Fibroblast of lung (primary cell): Measurements from ENCODE around the gene H6PD. TPM values are rescaled to one million over a fixed set of nuclear protein-coding genes. Genes with fewer than 3 reads are reported as not detected.

Source experiments
- DNase-seq, 2 donors: peaks; one replicate each; pipeline versions ENCODE4 v3.0.0 to v3.0.0-alpha.2; 2010; ENCODE audit warnings: low read depth in 2 of 2
- H2AFZ ChIP-seq: 2 replicates; pipeline ENCODE4 v1.5.1; 2012; ENCODE audit warnings: low read length, control low read depth, inconsistent platforms
- H3K27ac ChIP-seq: 2 replicates; pipeline ENCODE4 v1.5.1; 2011; ENCODE audit warnings: low read length, control low read depth; ENCODE audit not compliant: insufficient read depth
- H3K27me3 ChIP-seq: 2 replicates; pipeline ENCODE4 v1.5.1; 2011; ENCODE audit warnings: mild to moderate bottlenecking, low read length; ENCODE audit not compliant: control insufficient read depth, insufficient read depth
- H3K36me3 ChIP-seq: 2 replicates; pipeline ENCODE4 v1.5.1; 2011; ENCODE audit warnings: low read length; ENCODE audit not compliant: control insufficient read depth, insufficient read depth
- H3K4me1 ChIP-seq: 2 replicates; pipeline ENCODE4 v1.5.1; 2011; ENCODE audit warnings: low read length; ENCODE audit not compliant: control insufficient read depth, insufficient read depth; ENCODE audit errors: extremely low read depth
- H3K4me2 ChIP-seq: 2 replicates; pipeline ENCODE4 v1.5.1; 2011; ENCODE audit warnings: low read length, control low read depth; ENCODE audit not compliant: insufficient read depth; ENCODE audit errors: extremely low read depth
- H3K4me3 ChIP-seq, 4 experiments: fragments of 200-600 bp in 1 of 4; sonication (generic) in 1 of 4; replicated peaks in 1 of 4; 2 replicates each; pipeline ENCODE4 v1.5.1; 2011 to 2016; ENCODE audit warnings: low read length in 4 of 4, low read depth in 3 of 4, mild to moderate bottlenecking in 3 of 4, control low read depth in 2 of 4, inconsistent platforms in 1 of 4, mixed read lengths in 1 of 4; ENCODE audit not compliant: insufficient read depth in 1 of 4; ENCODE audit errors: control extremely low read depth in 1 of 4
- H3K79me2 ChIP-seq: 2 replicates; pipeline ENCODE4 v1.5.1; 2012; ENCODE audit warnings: mild to moderate bottlenecking, low read length, inconsistent platforms; ENCODE audit not compliant: control insufficient read depth, insufficient read depth
- H3K9ac ChIP-seq: 2 replicates; pipeline ENCODE4 v1.5.1; 2011; ENCODE audit warnings: mild to moderate bottlenecking, low read length, control low read depth; ENCODE audit not compliant: insufficient read depth
- H3K9me3 ChIP-seq: 2 replicates; pipeline ENCODE4 v1.5.1; 2012; ENCODE audit warnings: low read depth, low read length; ENCODE audit not compliant: control insufficient read depth, insufficient read depth
- H4K20me1 ChIP-seq: 2 replicates; pipeline ENCODE4 v1.5.1; 2011; ENCODE audit warnings: low read length; ENCODE audit not compliant: control insufficient read depth, insufficient read depth; ENCODE audit errors: extremely low read depth
- CTCF ChIP-seq, 2 donors: IDR thresholded peaks in 1 of 2; conservative IDR thresholded peaks in 1 of 2; 1 replicate in 1 of 2; 2 replicates in 1 of 2; pipeline ENCODE4 v1.5.1; 2011 to 2012; ENCODE audit warnings: low read length in 2 of 2, control low read depth in 1 of 2, inconsistent platforms in 1 of 2, low read depth in 1 of 2, mild to moderate bottlenecking in 1 of 2
- EZH2 ChIP-seq: IDR thresholded peaks from 2 replicates; pipeline ENCODE4 v1.5.1; 2012; ENCODE audit warnings: low read length, control low read depth, mild to moderate bottlenecking; ENCODE audit errors: missing control alignments
- polyA plus RNA-seq, 2 donors: library from polyadenylated mRNA; depleted of rRNA in 1 of 2; stranded (reverse) in 1 of 2; unstranded in 1 of 2; fragments of >200 nt; gene quantifications; 2 replicates each; pipeline ENCODE4 v1.2.1, GENCODE V29; 2011 to 2012; ENCODE audit warnings: missing spikeins in 1 of 2
- total RNA-seq: library from RNA; depleted of rRNA; stranded (reverse); fragments of >200 nt; gene quantifications from 2 replicates; pipeline ENCODE4 v1.2.1, GENCODE V29; 2014

The H6PD gene
- total and polyA plus RNA-seq, 2 donors (not counting 1 experiment from before 2014, with no cell fraction given) = 15.2 to 23.5 TPM

GRCh38 chr1:9253453-9254105, 19.0 kb downstream of the H6PD start:
- Histone ChIP-seq H3K9me3 (no peaks in the 10 kb centered on the region), H3K9ac (no peak overlapping the region), H3K27me3 (no peaks in the 10 kb centered on the region), H2AFZ (no peak overlapping the region), H3K4me1 (no peaks in the 10 kb centered on the region), H3K36me3 (peaks cover 2% of the 10 kb centered on the region), H3K4me2 (no peak overlapping the region), H4K20me1 (no peaks in the 10 kb centered on the region), H3K79me2 (peaks cover 3% of the 10 kb centered on the region), H3K4me3 (no peak overlapping the region), H3K27ac (no peak overlapping the region)
- DNase-seq = peak; percentile 20 to 48
- TF ChIP-seq CTCF (conservative IDR thresholded peaks at IDR 0.05 in 1 of 2, IDR thresholded peaks at IDR 0.05 in 1 of 2; ENCODE audit: low read depth in 1 of 2, low read length in 2 of 2) = no peak
- no peak for TF ChIP-seq EZH2

GRCh38 chr1:9256332-9256731, 21.8 kb downstream of the H6PD start:
- no peak overlapping the region for H3K4me2 ChIP-seq
- H2AFZ ChIP-seq = no peak overlapping the region
- H3K27me3 ChIP-seq = no peaks in the 10 kb centered on the region
- TF ChIP-seq EZH2 (no peak), CTCF (conservative IDR thresholded peaks at IDR 0.05 in 1 of 2, IDR thresholded peaks at IDR 0.05 in 1 of 2; ENCODE audit: low read depth in 1 of 2, low read length in 2 of 2) (no peak)
- no peak overlapping the region for H3K27ac ChIP-seq
- peaks cover 17% of the 10 kb centered on the region for H3K79me2 ChIP-seq
- no peak overlapping the region for H3K9ac ChIP-seq
- no peak overlapping the region for H3K4me3 ChIP-seq
- H4K20me1 ChIP-seq = no peaks in the 10 kb centered on the region
- peaks cover 4% of the 10 kb centered on the region for H3K9me3 ChIP-seq
- H3K4me1 ChIP-seq = no peaks in the 10 kb centered on the region
- no peaks in the 10 kb centered on the region for H3K36me3 ChIP-seq
- DNase-seq = no peak

GRCh38 chr1:9257851-9258250, 23.3 kb downstream of the H6PD start:
- no peak overlapping the region for H3K27ac ChIP-seq
- no peak overlapping the region for H2AFZ ChIP-seq
- H3K79me2 ChIP-seq = peaks cover 17% of the 10 kb centered on the region
- no peak overlapping the region for H3K4me2 ChIP-seq
- no peaks in the 10 kb centered on the region for H3K4me1 ChIP-seq
- H4K20me1 ChIP-seq = no peaks in the 10 kb centered on the region
- no peaks in the 10 kb centered on the region for H3K36me3 ChIP-seq
- DNase-seq = no peak
- H3K4me3 ChIP-seq = no peak overlapping the region
- no peak overlapping the region for H3K9ac ChIP-seq
- no peaks in the 10 kb centered on the region for H3K27me3 ChIP-seq
- H3K9me3 ChIP-seq = peaks cover 4% of the 10 kb centered on the region
- TF ChIP-seq CTCF (conservative IDR thresholded peaks at IDR 0.05 in 1 of 2, IDR thresholded peaks at IDR 0.05 in 1 of 2; ENCODE audit: low read depth in 1 of 2, low read length in 2 of 2) (no peak), EZH2 (no peak)
